Activated CD8-positive, alpha-beta T cell treated with anti-CD3 and anti-CD28 coated beads, Interleukin-2, amount 10 ng/mL, durations not matched to agents 7 days and 5 days (primary cell): ENCODE data around the gene SSNA1. TPM values are rescaled to one million over a fixed set of nuclear protein-coding genes. Genes with fewer than 3 reads are reported as not detected.

Experiments used
- ATAC-seq: fragments of 150-1000 bp; cut with Tn5 transposase; one replicate; pipeline ENCODE4 v1.10.0; 2021; ENCODE audit warnings: moderate library complexity
- CTCF ChIA-PET: fragments of 350-600 bp; sonication (Branson Sonifier 250); formaldehyde crosslinking; loops from one replicate; lab custom pipeline; 2021; ENCODE audit warnings: antibody characterized with exemption; lab: Charles Lee
- POLR2A ChIA-PET: fragments of 350-600 bp; sonication (Branson Sonifier 250); formaldehyde crosslinking; loops from one replicate; lab custom pipeline; 2021; ENCODE audit warnings: antibody characterized with exemption; lab: Charles Lee
- DNase-seq: peaks from one replicate; pipeline ENCODE4 v3.0.0-alpha.2; 2020
- H3K27ac Mint-ChIP-seq: one replicate; pipeline ENCODE4 v1.8.0; 2021; ENCODE audit warnings: mild to moderate bottlenecking, mixed read lengths
- H3K27me3 Mint-ChIP-seq: one replicate; pipeline ENCODE4 v1.8.0; 2021; ENCODE audit warnings: low read depth, mixed read lengths
- H3K36me3 Mint-ChIP-seq: one replicate; pipeline ENCODE4 v1.8.0; 2021; ENCODE audit warnings: low read depth, mixed read lengths
- H3K4me1 Mint-ChIP-seq: one replicate; pipeline ENCODE4 v1.8.0; 2021; ENCODE audit warnings: low read depth, mixed read lengths
- H3K4me3 Mint-ChIP-seq: one replicate; pipeline ENCODE4 v1.8.0; 2021; ENCODE audit warnings: mild to moderate bottlenecking, mixed read lengths
- H3K9me3 Mint-ChIP-seq: one replicate; pipeline ENCODE4 v1.8.0; 2022; ENCODE audit warnings: mixed read lengths; ENCODE audit not compliant: insufficient read depth
- total RNA-seq, 2 experiments: library from RNA; stranded (reverse); gene quantifications; one replicate each; pipeline ENCODE4 v1.2.3, GENCODE V29; 2021

Gene SSNA1
- total RNA-seq, 2 experiments from 2014 or later: 88.2 to 90.0 TPM

GRCh38 chr9:137147091-137147792 lies 41.2 kb upstream of the SSNA1 start:
- Mint-ChIP-seq H3K4me1 (peaks cover 7% of the 10 kb centered on the region), H3K9me3 (no peaks in the 10 kb centered on the region), H3K36me3 (no peaks in the 10 kb centered on the region), H3K4me3 (no peak overlapping the region), H3K27ac (no peak overlapping the region), H3K27me3 (peaks cover 4% of the 10 kb centered on the region)
- POLR2A ChIA-PET: no interaction called here
- no peak for DNase-seq
- no peak for ATAC-seq
- CTCF ChIA-PET: no interaction called here

- ChIA-PET CTCF (no interaction called here), POLR2A (no interaction called here)
- DNase-seq (no peak), ATAC-seq (no peak)
- Mint-ChIP-seq H3K27ac (no peak overlapping the region), H3K27me3 (peaks cover 2% of the 10 kb centered on the region), H3K4me1 (peaks cover 7% of the 10 kb centered on the region), H3K36me3 (no peaks in the 10 kb centered on the region), H3K4me3 (no peak overlapping the region), H3K9me3 (no peaks in the 10 kb centered on the region)
Measured at GRCh38 chr9:137147793-137148160, 40.7 kb upstream of the SSNA1 start.

GRCh38 chr9:137148242-137148641 lies 40.2 kb upstream of the SSNA1 start:
- DNase-seq: no peak
- H3K36me3 Mint-ChIP-seq: no peaks in the 10 kb centered on the region
- peaks cover 2% of the 10 kb centered on the region for H3K27me3 Mint-ChIP-seq
- H3K27ac Mint-ChIP-seq: no peak overlapping the region
- H3K9me3 Mint-ChIP-seq: no peaks in the 10 kb centered on the region
- H3K4me3 Mint-ChIP-seq: no peak overlapping the region
- peaks cover 7% of the 10 kb centered on the region for H3K4me1 Mint-ChIP-seq
- CTCF ChIA-PET: no interaction called here
- no peak for ATAC-seq
- POLR2A ChIA-PET: no interaction called here

- Mint-ChIP-seq H3K4me1 (peaks cover 7% of the 10 kb centered on the region), H3K4me3 (no peak overlapping the region), H3K9me3 (no peaks in the 10 kb centered on the region), H3K27me3 (peaks cover 2% of the 10 kb centered on the region), H3K36me3 (no peaks in the 10 kb centered on the region), H3K27ac (no peak overlapping the region)
- CTCF ChIA-PET: interaction anchor here (1.3 kb wide), 1 partner anchor 88 kb away, joined by 6 read pairs; no protein-coding TSS in a partner anchor
- POLR2A ChIA-PET: interaction anchor here (1.4 kb wide), 1 partner anchor 19 kb away, joined by 6 read pairs; no protein-coding TSS in a partner anchor
- ATAC-seq: no peak
- DNase-seq: no peak
Measured at GRCh38 chr9:137148661-137149060, 39.8 kb upstream of the SSNA1 start.

GRCh38 chr9:137149363-137149762 lies 39.1 kb upstream of the SSNA1 start:
- Mint-ChIP-seq H3K27ac (no peak overlapping the region), H3K9me3 (no peaks in the 10 kb centered on the region), H3K4me3 (no peak overlapping the region), H3K36me3 (no peaks in the 10 kb centered on the region), H3K4me1 (peaks cover 7% of the 10 kb centered on the region), H3K27me3 (peaks cover 2% of the 10 kb centered on the region)
- DNase-seq (no peak), ATAC-seq (no peak)
- CTCF ChIA-PET: interaction anchor here (0.9 to 1.9 kb wide), 4 partner anchors 27 to 87 kb away, joined by 3 to 6 read pairs (median 4); partner anchors contain the start of gene RNF224
- POLR2A ChIA-PET: interaction anchor here (1.4 kb wide), 1 partner anchor 20 kb away, joined by 6 read pairs; no protein-coding TSS in a partner anchor

- CTCF ChIA-PET: interaction anchor here (0.7 to 2.0 kb wide), 6 partner anchors 21 to 115 kb away, joined by 3 to 6 read pairs (median 4); partner anchors contain the start of gene RNF224
- POLR2A ChIA-PET: interaction anchor here (1.2 to 1.4 kb wide), 3 partner anchors 12 to 21 kb away, joined by 3 to 6 read pairs (median 3); no protein-coding TSS in a partner anchor
- H3K4me1 Mint-ChIP-seq: peaks cover 7% of the 10 kb centered on the region
- no peak overlapping the region for H3K4me3 Mint-ChIP-seq
- ATAC-seq (no peak), DNase-seq (peak; percentile 50)
- H3K9me3 Mint-ChIP-seq: no peaks in the 10 kb centered on the region
- no peak overlapping the region for H3K27ac Mint-ChIP-seq
- no peaks in the 10 kb centered on the region for H3K36me3 Mint-ChIP-seq
- H3K27me3 Mint-ChIP-seq: peaks cover 7% of the 10 kb centered on the region
Measured at GRCh38 chr9:137149942-137150616, 38.4 kb upstream of the SSNA1 start.

- H3K4me1 Mint-ChIP-seq: peaks cover 7% of the 10 kb centered on the region
- peak; percentile 40 for ATAC-seq
- H3K9me3 Mint-ChIP-seq: no peaks in the 10 kb centered on the region
- peak; percentile 61 for DNase-seq
- POLR2A ChIA-PET: interaction anchor here (0.8 to 1.3 kb wide), 4 partner anchors 13 to 90 kb away, joined by 3 to 4 read pairs (median 3); partner anchors contain the start of gene TUBB4B
- H3K36me3 Mint-ChIP-seq: no peaks in the 10 kb centered on the region
- peaks cover 10% of the 10 kb centered on the region for H3K27me3 Mint-ChIP-seq
- H3K27ac Mint-ChIP-seq: no peak overlapping the region
- H3K4me3 Mint-ChIP-seq: no peak overlapping the region
- CTCF ChIA-PET: interaction anchor here (1.2 to 2.0 kb wide), 4 partner anchors 38 to 116 kb away, joined by 3 to 4 read pairs (median 4); partner anchors contain the start of genes ANAPC2, RNF224 and SSNA1
Measured at GRCh38 chr9:137150617-137151457, 37.6 kb upstream of the SSNA1 start.

GRCh38 chr9:137152844-137153405 lies 35.6 kb upstream of the SSNA1 start:
- no peaks in the 10 kb centered on the region for H3K9me3 Mint-ChIP-seq
- ATAC-seq (no peak), DNase-seq (no peak)
- no peak overlapping the region for H3K27ac Mint-ChIP-seq
- H3K36me3 Mint-ChIP-seq: no peaks in the 10 kb centered on the region
- H3K4me3 Mint-ChIP-seq: no peak overlapping the region
- POLR2A ChIA-PET: no interaction called here
- peaks cover 19% of the 10 kb centered on the region for H3K4me1 Mint-ChIP-seq
- peaks cover 23% of the 10 kb centered on the region for H3K27me3 Mint-ChIP-seq
- CTCF ChIA-PET: interaction anchor here (0.9 kb wide), 1 partner anchor 74 kb away, joined by 3 read pairs; the partner anchor contains the start of gene RNF224

GRCh38 chr9:137156567-137157375 lies 31.7 kb upstream of the SSNA1 start:
- H3K27ac Mint-ChIP-seq: no peak overlapping the region
- peaks cover 25% of the 10 kb centered on the region for H3K4me1 Mint-ChIP-seq
- peak overlapping the region; percentile 32 for H3K4me3 Mint-ChIP-seq
- no peaks in the 10 kb centered on the region for H3K9me3 Mint-ChIP-seq
- ChIA-PET CTCF (interaction anchor here (0.7 to 1.2 kb wide), 3 partner anchors 43 to 209 kb away, joined by 3 read pairs; no protein-coding TSS in a partner anchor), POLR2A (interaction anchor here (0.6 to 1.3 kb wide), 4 partner anchors 12 to 32 kb away, joined by 3 to 5 read pairs (median 3); no protein-coding TSS in a partner anchor)
- ATAC-seq (peak; percentile 58), DNase-seq (peak; percentile 64)
- H3K27me3 Mint-ChIP-seq: peaks cover 35% of the 10 kb centered on the region
- no peaks in the 10 kb centered on the region for H3K36me3 Mint-ChIP-seq

- peaks cover 26% of the 10 kb centered on the region for H3K4me1 Mint-ChIP-seq
- ChIA-PET CTCF (interaction anchor here (1.0 kb wide), 1 partner anchor 90 kb away, joined by 3 read pairs; no protein-coding TSS in a partner anchor), POLR2A (interaction anchor here (0.6 to 1.3 kb wide), 2 partner anchors 31 to 50 kb away, joined by 3 read pairs; no protein-coding TSS in a partner anchor)
- DNase-seq (no peak), ATAC-seq (no peak)
- H3K27ac Mint-ChIP-seq: no peak overlapping the region
- peaks cover 36% of the 10 kb centered on the region for H3K27me3 Mint-ChIP-seq
- no peak overlapping the region for H3K4me3 Mint-ChIP-seq
- no peaks in the 10 kb centered on the region for H3K9me3 Mint-ChIP-seq
- H3K36me3 Mint-ChIP-seq: no peaks in the 10 kb centered on the region
Measured at GRCh38 chr9:137157618-137158415, 30.7 kb upstream of the SSNA1 start.
